Kidney (tissue), 14 donors: ENCODE results near the gene NCS1. TPM values are rescaled to one million over a fixed set of nuclear protein-coding genes. Genes with fewer than 3 reads are reported as not detected.

ENCODE experiments used
- DNase-seq, 5 donors: peaks; one replicate each; pipeline ENCODE4 v3.0.0-alpha.2; 2013 to 2020
- FAIRE-seq: peaks from 2 replicates; lab custom pipeline; 2012; peaks lifted over from hg19 to GRCh38; lab: Jason Lieb, UNC
- H3K27ac ChIP-seq, 2 donors: one replicate each; pipeline ENCODE4 v1.7.0; 2013; ENCODE audit warnings: low read depth in 2 of 2, low read length in 2 of 2, inconsistent platforms in 1 of 2
- H3K27me3 ChIP-seq: one replicate; pipeline ENCODE4 v1.7.1; 2013; ENCODE audit warnings: low read length, inconsistent platforms; ENCODE audit not compliant: control insufficient read depth, insufficient read depth
- H3K36me3 ChIP-seq, 3 donors: one replicate each; pipeline versions ENCODE4 v1.7.0 to v1.7.1; 2013; ENCODE audit warnings: low read length in 3 of 3, control low read depth in 1 of 3, inconsistent platforms in 1 of 3; ENCODE audit not compliant: insufficient read depth in 3 of 3, control insufficient read depth in 2 of 3
- H3K4me1 ChIP-seq, 3 donors: one replicate each; pipeline versions ENCODE4 v1.7.0 to v1.7.1; 2013; ENCODE audit warnings: low read length in 3 of 3, inconsistent platforms in 1 of 3, low read depth in 1 of 3; ENCODE audit not compliant: control insufficient read depth in 2 of 3, insufficient read depth in 2 of 3
- H3K4me3 ChIP-seq, 3 donors: one replicate each; pipeline versions ENCODE4 v1.7.0 to v1.8.1; 2013; ENCODE audit warnings: low read length in 3 of 3, control low read depth in 1 of 3, inconsistent platforms in 1 of 3
- H3K9ac ChIP-seq, 3 donors: one replicate each; pipeline versions ENCODE4 v1.7.0 to v1.7.1; 2013; ENCODE audit warnings: low read length in 3 of 3, control low read depth in 1 of 3, inconsistent platforms in 1 of 3
- H3K9me3 ChIP-seq, 3 donors: one replicate each; pipeline versions ENCODE4 v1.7.0 to v1.7.1; 2013; ENCODE audit warnings: low read length in 3 of 3, control low read depth in 1 of 3, inconsistent platforms in 1 of 3; ENCODE audit not compliant: control insufficient read depth in 2 of 3, insufficient read depth in 1 of 3
- intact Hi-C: fragments of 100-400 bp; cut with DNase I; formaldehyde crosslinking; loops from one replicate; pipeline ENCODE4 v1.11.1; 2022
- polyA plus RNA-seq: library from polyadenylated mRNA; stranded (reverse); fragments of 350-450 nt; fragmentation: Illumina TruSeq; extraction: RNeasy Lipid Tissue Mini Kit (QIAGEN cat#74804); gene quantifications from one replicate; pipeline ENCODE4 v1.2.3, GENCODE V29; 2014; ENCODE audit warnings: low read depth, low replicate concordance; ENCODE audit not compliant: insufficient read depth
- total RNA-seq: library from RNA; stranded (reverse); fragmentation: NEBNext Ultra II Directional; extraction: Animal tissue kit (Norgen Biotek cat#: 25700); gene quantifications from one replicate; pipeline ENCODE4 v1.2.1, GENCODE V29; 2021
- TF ChIP-seq, protein P1 (sequence below): IDR thresholded peaks from 3 replicates; pipeline ENCODE4 v1.5.1; 2012; ENCODE audit warnings: mild to moderate bottlenecking, moderate library complexity, borderline replicate concordance; ENCODE audit not compliant: insufficient read depth; ENCODE audit errors: extremely low read depth
- donor health status: control.
- donor health status: control.
- donor health status: control.
- donor health status: control.
- donor health status: control.
- donor health status: DM: yes; HTN: yes; CAD: no.
- donor health status: Normal renal cell carcinoma (clear cell type).

The NCS1 gene
- total and polyA plus RNA-seq, 2 donors from 2014 or later = 27.7 to 37.4 TPM

DNA sequence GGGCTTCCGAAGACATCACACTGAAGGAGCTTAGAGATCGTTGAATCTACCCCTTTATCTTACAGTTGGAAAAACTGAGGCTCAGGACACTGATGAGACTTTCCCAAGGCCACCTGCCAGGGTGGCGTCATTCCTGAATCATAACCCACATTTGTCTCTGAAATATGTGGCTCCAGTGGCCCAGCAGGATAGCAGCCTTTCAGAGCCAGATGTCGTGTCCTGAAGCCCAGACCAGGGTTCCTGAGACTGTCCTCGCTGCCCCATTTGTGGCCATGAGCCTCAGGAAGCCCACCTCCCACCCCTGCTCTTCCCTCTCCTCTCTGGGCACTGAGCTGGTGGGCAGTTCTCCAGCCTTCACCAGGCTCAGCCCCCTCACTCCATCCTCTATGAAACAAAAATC lies 95.7 kb downstream of the NCS1 start:
- FAIRE-seq = no peak
- H3K36me3 ChIP-seq = no peaks in the 10 kb centered on the region
- no peak overlapping the region for H3K9ac ChIP-seq

DNA sequence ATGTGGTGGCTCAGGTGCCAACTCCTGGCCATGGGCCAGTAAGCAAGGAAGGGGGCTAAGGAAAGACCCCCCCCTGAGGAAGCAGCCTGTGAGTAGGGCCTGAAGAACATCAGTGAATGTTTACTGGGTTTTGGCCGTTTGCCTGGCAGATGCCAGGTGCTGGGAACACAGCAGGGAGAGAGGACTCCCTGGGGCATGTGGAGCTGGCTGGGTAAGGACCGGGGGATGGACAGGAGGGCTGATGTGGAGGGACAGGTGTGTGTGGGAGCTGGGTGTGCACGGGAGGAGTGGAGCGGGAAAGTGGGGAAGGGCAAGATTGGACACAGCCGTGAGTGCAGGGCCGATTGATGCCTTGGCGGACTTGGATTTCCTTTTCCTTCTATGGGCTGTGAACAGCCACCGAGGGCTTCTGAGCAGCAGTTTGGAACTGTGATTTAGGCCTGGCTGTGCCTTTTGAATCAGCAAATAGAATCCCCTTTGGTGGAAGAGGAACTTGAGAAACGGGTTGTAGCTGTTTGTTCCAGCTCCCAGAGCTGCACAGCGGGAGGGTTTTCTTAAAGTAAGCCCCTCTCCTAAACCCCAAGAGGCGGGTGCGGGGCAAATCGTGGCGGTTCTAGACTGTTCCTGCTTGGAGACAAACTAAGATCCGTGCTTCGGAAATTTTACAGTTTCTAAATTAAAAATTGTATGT lies 96.5 kb downstream of the NCS1 start:
- no peak overlapping the region for H3K4me3 ChIP-seq
- TF ChIP-seq, protein P1, sequence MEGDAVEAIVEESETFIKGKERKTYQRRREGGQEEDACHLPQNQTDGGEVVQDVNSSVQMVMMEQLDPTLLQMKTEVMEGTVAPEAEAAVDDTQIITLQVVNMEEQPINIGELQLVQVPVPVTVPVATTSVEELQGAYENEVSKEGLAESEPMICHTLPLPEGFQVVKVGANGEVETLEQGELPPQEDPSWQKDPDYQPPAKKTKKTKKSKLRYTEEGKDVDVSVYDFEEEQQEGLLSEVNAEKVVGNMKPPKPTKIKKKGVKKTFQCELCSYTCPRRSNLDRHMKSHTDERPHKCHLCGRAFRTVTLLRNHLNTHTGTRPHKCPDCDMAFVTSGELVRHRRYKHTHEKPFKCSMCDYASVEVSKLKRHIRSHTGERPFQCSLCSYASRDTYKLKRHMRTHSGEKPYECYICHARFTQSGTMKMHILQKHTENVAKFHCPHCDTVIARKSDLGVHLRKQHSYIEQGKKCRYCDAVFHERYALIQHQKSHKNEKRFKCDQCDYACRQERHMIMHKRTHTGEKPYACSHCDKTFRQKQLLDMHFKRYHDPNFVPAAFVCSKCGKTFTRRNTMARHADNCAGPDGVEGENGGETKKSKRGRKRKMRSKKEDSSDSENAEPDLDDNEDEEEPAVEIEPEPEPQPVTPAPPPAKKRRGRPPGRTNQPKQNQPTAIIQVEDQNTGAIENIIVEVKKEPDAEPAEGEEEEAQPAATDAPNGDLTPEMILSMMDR = no peak

More for the DNA sequence above, 95.7 kb downstream of the NCS1 start:
- TF ChIP-seq, protein P1 = no peak
- Histone ChIP-seq H3K27me3 (peaks cover 11% of the 10 kb centered on the region), H3K4me3 (no peak overlapping the region), H3K4me1 (peaks cover 0 to 2% (median 0%) of the 10 kb centered on the region in 3 donors), H3K9me3 (no peaks in the 10 kb centered on the region), H3K27ac (no peak overlapping the region)
- intact Hi-C loops = no loop called here
- no peak for DNase-seq

DNA sequence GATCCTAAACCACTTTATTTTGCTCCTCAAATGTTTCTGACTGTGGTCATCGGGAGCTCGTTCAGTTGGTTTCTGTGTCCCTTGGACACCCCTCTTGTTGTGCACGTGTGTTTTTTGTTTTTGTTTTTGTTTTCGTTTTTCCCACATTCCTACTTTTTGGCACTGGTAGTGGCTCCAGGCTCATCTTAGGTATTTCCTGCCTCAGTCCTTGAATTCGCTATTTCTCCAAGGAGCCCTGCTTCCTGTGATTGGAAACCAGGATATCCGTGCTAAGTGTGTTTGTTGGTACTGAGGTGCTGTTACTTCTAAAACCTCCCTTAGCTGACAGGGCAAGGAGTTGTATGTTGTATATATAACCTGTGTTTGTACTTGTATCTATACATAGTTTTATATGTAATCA lies 99.3 kb downstream of the NCS1 start:
- Histone ChIP-seq H3K4me1 (peaks cover 0 to 2% (median 0%) of the 10 kb centered on the region in 3 donors), H3K9ac (no peak overlapping the region), H3K27me3 (peaks cover 5% of the 10 kb centered on the region), H3K27ac (peak overlapping the region in 1 of 2 donors; percentile 36), H3K9me3 (no peaks in the 10 kb centered on the region), H3K4me3 (no peak overlapping the region), H3K36me3 (no peaks in the 10 kb centered on the region)
- intact Hi-C loops = no loop called here
- DNase-seq (no peak), FAIRE-seq (no peak)
- TF ChIP-seq, protein P1 = no peak

More for the DNA sequence above, 96.5 kb downstream of the NCS1 start:
- Histone ChIP-seq H3K9me3 (no peaks in the 10 kb centered on the region), H3K27ac (no peak overlapping the region), H3K4me1 (peaks cover 0 to 2% (median 0%) of the 10 kb centered on the region in 3 donors), H3K9ac (no peak overlapping the region), H3K36me3 (no peaks in the 10 kb centered on the region), H3K27me3 (peaks cover 11% of the 10 kb centered on the region)
- FAIRE-seq = no peak
- peak in 1 of 5 donors; percentile 19 for DNase-seq
- intact Hi-C loops = no loop called here
